ENCODE measurements around the gene ELL.

The ELL gene

GRCh38 chr19:18518639-18519038 is 3.2 kb downstream of the ELL start:
- TF ChIP-seq TEAD4 (IDR thresholded peaks at IDR 0.05) (no peak), CREB1 (IDR thresholded peaks at IDR 0.05; ENCODE audit: low read depth) (no peak), REST (IDR thresholded peaks at IDR 0.05; ENCODE audit: low read depth) (no peak), FOXM1 (IDR thresholded peaks at IDR 0.05; ENCODE audit: borderline replicate concordance, low read depth) (no peak), TAF1 (IDR thresholded peaks at IDR 0.05; ENCODE audit: low read depth) (no peak), USF1 (IDR thresholded peaks at IDR 0.05) (no peak), EGR1 (IDR thresholded peaks at IDR 0.05) (no peak), YY1 (IDR thresholded peaks at IDR 0.05; ENCODE audit: low read depth) (no peak)

GRCh38 chr19:18517606-18518005 is 4.3 kb downstream of the ELL start:
- TF ChIP-seq FOXM1 (IDR thresholded peaks at IDR 0.05; ENCODE audit: borderline replicate concordance, low read depth) (no peak), TAF1 (IDR thresholded peaks at IDR 0.05; ENCODE audit: low read depth) (no peak), CEBPB (IDR thresholded peaks at IDR 0.05) (no peak), ZBTB7A (IDR thresholded peaks at IDR 0.05; ENCODE audit: low read depth) (no peak), MAX (IDR thresholded peaks at IDR 0.05) (no peak), TCF12 (IDR thresholded peaks at IDR 0.05; ENCODE audit: low read depth) (no peak), REST (IDR thresholded peaks at IDR 0.05; ENCODE audit: low read depth) (no peak), USF1 (IDR thresholded peaks at IDR 0.05) (no peak), EP300 (IDR thresholded peaks at IDR 0.05; ENCODE audit: borderline replicate concordance) (no peak)

- TF ChIP-seq USF1 (IDR thresholded peaks at IDR 0.05) (no peak), TEAD4 (IDR thresholded peaks at IDR 0.05) (no peak), CREB1 (IDR thresholded peaks at IDR 0.05; ENCODE audit: low read depth) (no peak), ZBTB7A (IDR thresholded peaks at IDR 0.05; ENCODE audit: low read depth) (no peak), NFIC (IDR thresholded peaks at IDR 0.05) (no peak), EGR1 (IDR thresholded peaks at IDR 0.05) (no peak), TAF1 (IDR thresholded peaks at IDR 0.05; ENCODE audit: low read depth) (no peak), EP300 (IDR thresholded peaks at IDR 0.05; ENCODE audit: borderline replicate concordance) (no peak)
Measured at GRCh38 chr19:18515959-18516358, 5.9 kb downstream of the ELL start.

GRCh38 chr19:18514800-18515682 is 6.8 kb downstream of the ELL start:
- TF ChIP-seq REST (IDR thresholded peaks at IDR 0.05; ENCODE audit: low read depth): no peak
- no peak for TF ChIP-seq EGR1 (IDR thresholded peaks at IDR 0.05)
- TF ChIP-seq RAD21 (IDR thresholded peaks at IDR 0.05; ENCODE audit: low read depth): no peak

- TF ChIP-seq MAX (IDR thresholded peaks at IDR 0.05) (no peak), CEBPB (IDR thresholded peaks at IDR 0.05) (no peak), RAD21 (IDR thresholded peaks at IDR 0.05; ENCODE audit: low read depth) (no peak)
Measured at GRCh38 chr19:18513868-18514267, 8.0 kb downstream of the ELL start.

All from Ishikawa (cell line).